CD4-positive, alpha-beta T cell treated with Interleukin-6 at 100 ng/mL for 8 hours (primary cell): ENCODE measurements around the gene ITPK1.

Source experiments
- DNase-seq: peaks from one replicate; pipeline ENCODE4 v3.0.0-alpha.2; 2020; ENCODE audit warnings: mixed read lengths, low spot score

The ITPK1 gene

GRCh38 chr14:93025055-93025454 lies 90.7 kb downstream of the ITPK1 start:
- DNase-seq: no peak

GRCh38 chr14:93024493-93024892 lies 91.2 kb downstream of the ITPK1 start:
- DNase-seq: no peak

GRCh38 chr14:93023802-93024434 lies 91.8 kb downstream of the ITPK1 start:
- no peak for DNase-seq

GRCh38 chr14:93023039-93023438 lies 92.7 kb downstream of the ITPK1 start:
- no peak for DNase-seq

GRCh38 chr14:93019970-93020369 lies 95.8 kb downstream of the ITPK1 start:
- no peak for DNase-seq

- no peak for DNase-seq
Observed at GRCh38 chr14:93019367-93019843, 96.3 kb downstream of the ITPK1 start.

GRCh38 chr14:93018366-93018765 lies 97.4 kb downstream of the ITPK1 start:
- DNase-seq: no peak

GRCh38 chr14:93017898-93018297 lies 97.8 kb downstream of the ITPK1 start:
- no peak for DNase-seq

GRCh38 chr14:93017301-93017797 lies 98.4 kb downstream of the ITPK1 start:
- DNase-seq: no peak

GRCh38 chr14:93016275-93016845 lies 99.4 kb downstream of the ITPK1 start:
- DNase-seq: no peak

GRCh38 chr14:93015505-93015904 lies 100.2 kb downstream of the ITPK1 start:
- DNase-seq: no peak

GRCh38 chr14:93015064-93015463 lies 100.7 kb downstream of the ITPK1 start:
- DNase-seq: no peak

- no peak for DNase-seq
Observed at GRCh38 chr14:93014058-93015023, 101.4 kb downstream of the ITPK1 start.

- DNase-seq: no peak
Observed at GRCh38 chr14:93012951-93013719, 102.6 kb downstream of the ITPK1 start.

- DNase-seq: no peak
Observed at GRCh38 chr14:93012506-93012905, 103.2 kb downstream of the ITPK1 start.

- no peak for DNase-seq
Observed at GRCh38 chr14:93011650-93012325, 103.9 kb downstream of the ITPK1 start.

GRCh38 chr14:93011141-93011529 lies 104.6 kb downstream of the ITPK1 start:
- DNase-seq: no peak

GRCh38 chr14:93010522-93011140 lies 105.1 kb downstream of the ITPK1 start:
- no peak for DNase-seq

- no peak for DNase-seq
Observed at GRCh38 chr14:93010130-93010499, 105.6 kb downstream of the ITPK1 start.

GRCh38 chr14:93009471-93010129 lies 106.1 kb downstream of the ITPK1 start:
- DNase-seq: no peak
